KMS-11 (cell line): Measurements from ENCODE around the gene CDKL5.

Experiments
- H2AFZ ChIP-seq: fragments of 200-600 bp; sonication (generic); 2 replicates; pipeline ENCODE4 v1.6.1; 2016; ENCODE audit warnings: antibody characterized with exemption, mixed run types, low read depth
- H3K27ac ChIP-seq: fragments of 200-600 bp; sonication (generic); 2 replicates; pipeline ENCODE4 v1.6.1; 2016; ENCODE audit warnings: mild to moderate bottlenecking, mixed run types
- H3K27me3 ChIP-seq: fragments of 200-600 bp; sonication (generic); 2 replicates; pipeline ENCODE4 v1.6.1; 2017; ENCODE audit warnings: mild to moderate bottlenecking, low read depth, mixed run types, moderate library complexity; ENCODE audit not compliant: insufficient read depth
- H3K36me3 ChIP-seq: fragments of 200-600 bp; sonication (generic); 2 replicates; pipeline ENCODE4 v1.6.1; 2017; ENCODE audit warnings: mild to moderate bottlenecking, mixed run types; ENCODE audit not compliant: insufficient read depth
- H3K4me1 ChIP-seq: fragments of 200-600 bp; sonication (generic); 2 replicates; pipeline ENCODE4 v1.6.1; 2016; ENCODE audit warnings: mild to moderate bottlenecking, low read depth, mixed run types; ENCODE audit not compliant: poor library complexity, severe bottlenecking
- H3K4me2 ChIP-seq: fragments of 200-600 bp; sonication (generic); 2 replicates; pipeline ENCODE4 v1.7.0; 2016; ENCODE audit warnings: mild to moderate bottlenecking, mixed run types
- H3K4me3 ChIP-seq: fragments of 200-600 bp; sonication (generic); IDR thresholded peaks from 2 replicates; pipeline ENCODE4 v1.6.1; 2017; ENCODE audit warnings: low read depth, low read length, mixed read lengths; ENCODE audit not compliant: insufficient read depth
- H3K79me2 ChIP-seq: fragments of 200-600 bp; sonication (generic); 2 replicates; pipeline ENCODE4 v1.6.1; 2016; ENCODE audit warnings: low read depth, mixed run types; ENCODE audit not compliant: insufficient read depth
- H3K9ac ChIP-seq: fragments of 200-600 bp; sonication (generic); 2 replicates; pipeline ENCODE4 v1.6.1; 2016; ENCODE audit warnings: mild to moderate bottlenecking, mixed run types
- H4K20me1 ChIP-seq: fragments of 200-600 bp; sonication (generic); 2 replicates; pipeline ENCODE4 v1.6.1; 2016; ENCODE audit warnings: mild to moderate bottlenecking, mixed run types; ENCODE audit not compliant: insufficient read depth
- TF ChIP-seq, protein P1 (sequence below): fragments of 200-600 bp; sonication (generic); conservative IDR thresholded peaks from 2 replicates; pipeline ENCODE4 v1.6.1; 2017; ENCODE audit warnings: low read depth, mild to moderate bottlenecking, antibody characterized with exemption, low read length, moderate library complexity, mixed read lengths

CDKL5 gene

DNA sequence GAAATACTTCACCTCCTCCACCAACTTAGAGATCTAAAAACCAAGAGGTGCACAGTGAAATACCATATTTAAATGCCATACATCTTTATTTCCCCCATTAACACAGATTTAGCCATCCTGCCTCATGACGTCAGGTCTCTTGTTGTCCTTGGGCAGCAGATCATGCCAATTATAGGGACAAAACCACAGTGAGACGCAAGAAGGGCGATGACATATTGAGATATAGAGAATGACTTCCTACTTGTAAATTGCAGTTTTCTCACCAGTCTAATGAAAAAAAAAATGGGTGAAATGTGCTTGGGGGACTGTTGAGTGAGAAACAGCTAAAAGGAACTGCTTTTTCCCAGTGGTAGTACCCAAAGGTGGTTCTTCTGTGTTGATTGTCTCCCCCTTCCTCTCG is 222.2 kb downstream of the CDKL5 start:
- no peaks in the 10 kb centered on the region for H4K20me1 ChIP-seq
- H3K4me3 ChIP-seq, result no peak overlapping the region
- H3K36me3 ChIP-seq, result no peaks in the 10 kb centered on the region
- H2AFZ ChIP-seq, result no peak overlapping the region
- TF ChIP-seq, protein P1, sequence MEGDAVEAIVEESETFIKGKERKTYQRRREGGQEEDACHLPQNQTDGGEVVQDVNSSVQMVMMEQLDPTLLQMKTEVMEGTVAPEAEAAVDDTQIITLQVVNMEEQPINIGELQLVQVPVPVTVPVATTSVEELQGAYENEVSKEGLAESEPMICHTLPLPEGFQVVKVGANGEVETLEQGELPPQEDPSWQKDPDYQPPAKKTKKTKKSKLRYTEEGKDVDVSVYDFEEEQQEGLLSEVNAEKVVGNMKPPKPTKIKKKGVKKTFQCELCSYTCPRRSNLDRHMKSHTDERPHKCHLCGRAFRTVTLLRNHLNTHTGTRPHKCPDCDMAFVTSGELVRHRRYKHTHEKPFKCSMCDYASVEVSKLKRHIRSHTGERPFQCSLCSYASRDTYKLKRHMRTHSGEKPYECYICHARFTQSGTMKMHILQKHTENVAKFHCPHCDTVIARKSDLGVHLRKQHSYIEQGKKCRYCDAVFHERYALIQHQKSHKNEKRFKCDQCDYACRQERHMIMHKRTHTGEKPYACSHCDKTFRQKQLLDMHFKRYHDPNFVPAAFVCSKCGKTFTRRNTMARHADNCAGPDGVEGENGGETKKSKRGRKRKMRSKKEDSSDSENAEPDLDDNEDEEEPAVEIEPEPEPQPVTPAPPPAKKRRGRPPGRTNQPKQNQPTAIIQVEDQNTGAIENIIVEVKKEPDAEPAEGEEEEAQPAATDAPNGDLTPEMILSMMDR, result no peak
- no peaks in the 10 kb centered on the region for H3K79me2 ChIP-seq
- no peak overlapping the region for H3K27ac ChIP-seq
- no peak overlapping the region for H3K4me2 ChIP-seq
- H3K9ac ChIP-seq, result no peak overlapping the region
- no peaks in the 10 kb centered on the region for H3K27me3 ChIP-seq
- no peaks in the 10 kb centered on the region for H3K4me1 ChIP-seq

DNA sequence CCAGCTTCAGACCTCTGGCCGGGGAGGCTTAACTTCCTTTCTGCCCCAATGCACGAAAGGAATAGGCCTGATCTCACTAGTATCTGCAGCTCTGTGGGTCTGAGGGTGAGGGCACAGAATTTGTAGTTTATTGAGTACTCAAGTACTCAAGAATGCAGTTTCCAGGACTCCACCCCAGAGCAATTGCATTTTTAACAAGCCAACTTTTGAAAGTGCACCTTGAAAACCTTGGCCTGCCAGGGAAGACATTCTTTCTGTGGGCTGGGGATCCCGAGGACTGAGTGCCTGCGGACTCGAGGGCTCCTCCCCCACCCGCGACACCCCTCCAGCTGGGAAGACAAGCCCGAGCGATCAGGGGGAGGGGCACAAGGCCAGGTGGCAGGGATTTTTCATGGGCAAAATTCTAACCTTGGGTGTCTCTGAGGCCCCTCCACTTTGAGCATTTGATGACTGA is 224.1 kb downstream of the CDKL5 start:
- TF ChIP-seq, protein P1, result no peak
- Histone ChIP-seq H3K27ac (no peak overlapping the region), H2AFZ (no peak overlapping the region), H3K27me3 (no peaks in the 10 kb centered on the region), H3K79me2 (no peaks in the 10 kb centered on the region), H3K36me3 (no peaks in the 10 kb centered on the region), H3K4me3 (no peak overlapping the region), H3K4me2 (no peak overlapping the region), H3K9ac (no peak overlapping the region), H4K20me1 (no peaks in the 10 kb centered on the region), H3K4me1 (no peaks in the 10 kb centered on the region)

DNA sequence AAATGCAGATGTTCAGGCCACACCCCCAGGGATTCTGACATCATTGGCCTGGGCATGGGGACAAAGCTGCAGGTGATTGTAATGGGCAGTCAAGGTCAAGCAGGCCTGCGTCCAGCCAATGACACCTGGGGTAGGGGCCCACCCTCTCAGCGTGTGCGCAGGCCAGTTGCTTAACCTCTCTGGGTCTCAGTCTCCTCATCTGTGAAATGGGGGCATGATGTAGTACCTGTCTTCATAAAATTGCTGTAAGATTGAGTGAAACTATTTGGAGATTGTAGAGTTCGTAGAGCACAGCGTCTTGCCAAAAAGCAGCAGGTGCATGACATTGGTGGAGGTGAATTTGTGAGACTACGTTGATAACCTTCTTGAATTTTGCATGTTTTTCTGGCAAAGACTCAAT is 225.3 kb downstream of the CDKL5 start:
- Histone ChIP-seq H3K79me2 (no peaks in the 10 kb centered on the region), H3K9ac (no peak overlapping the region), H3K36me3 (no peaks in the 10 kb centered on the region), H3K4me2 (no peak overlapping the region), H3K27me3 (no peaks in the 10 kb centered on the region), H4K20me1 (no peaks in the 10 kb centered on the region), H2AFZ (no peak overlapping the region), H3K4me1 (no peaks in the 10 kb centered on the region), H3K4me3 (no peak overlapping the region), H3K27ac (no peak overlapping the region)
- TF ChIP-seq, protein P1, result no peak

DNA sequence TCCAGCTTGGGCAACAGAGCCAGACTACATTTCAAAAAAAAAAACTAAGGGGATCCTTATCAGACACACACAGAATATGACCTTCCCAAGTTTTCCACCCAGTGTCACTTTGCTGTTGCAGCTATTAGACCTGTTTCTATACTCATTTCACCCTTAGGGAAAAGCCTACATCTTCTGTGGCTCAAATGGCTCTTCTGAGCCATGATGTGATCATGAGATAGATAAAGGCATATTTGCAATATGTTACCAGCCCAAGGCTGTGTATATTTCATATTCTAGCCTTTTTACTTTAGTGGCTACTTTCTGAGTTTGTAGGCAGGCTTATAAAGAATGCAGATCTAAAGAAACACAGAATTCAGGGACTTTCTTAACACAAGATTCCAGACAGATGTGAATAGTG is 227.2 kb downstream of the CDKL5 start:
- TF ChIP-seq, protein P1, result no peak
- Histone ChIP-seq H2AFZ (no peak overlapping the region), H3K4me1 (no peaks in the 10 kb centered on the region), H3K4me2 (no peak overlapping the region), H3K36me3 (no peaks in the 10 kb centered on the region), H3K27ac (no peak overlapping the region), H3K4me3 (no peak overlapping the region), H3K27me3 (no peaks in the 10 kb centered on the region), H3K79me2 (no peaks in the 10 kb centered on the region), H4K20me1 (no peaks in the 10 kb centered on the region), H3K9ac (no peak overlapping the region)
